ENCODE measurements around the gene HSD11B1L.

Gene HSD11B1L

GRCh38 chr19:5648464-5648863, 32.4 kb upstream of the HSD11B1L start:
- Histone ChIP-seq H4K8ac (ENCODE audit: low read length) (no peak overlapping the region), H3K27me3 (ENCODE audit: control insufficient read depth in 1 of 2, insufficient read depth in 1 of 2, low read length in 2 of 2) (no peaks in the 10 kb centered on the region), H3K79me1 (replicated peaks; ENCODE audit: low read length, poor library complexity, severe bottlenecking) (peaks cover 44% of the 10 kb centered on the region), H2BK120ac (ENCODE audit: low read depth, low read length) (no peak overlapping the region), H3K27ac (ENCODE audit: low read length, poor library complexity, severe bottlenecking) (no peak overlapping the region), H3K23ac (ENCODE audit: low read length in 2 of 2) (no peak overlapping the region), H4K91ac (ENCODE audit: low read length) (no peak overlapping the region), H3K9ac (ENCODE audit: low read length) (no peak overlapping the region), H2BK15ac (ENCODE audit: low read depth, poor library complexity, severe bottlenecking) (no peak overlapping the region), H3K14ac (ENCODE audit: low read length in 2 of 2) (no peak overlapping the region), H3K4ac (ENCODE audit: low read depth in 1 of 2, low read length in 2 of 2) (no peak overlapping the region), H2AFZ (ENCODE audit: low read depth, low read length) (no peak overlapping the region), H3K36me3 (ENCODE audit: control insufficient read depth in 1 of 2, insufficient read depth in 2 of 2, low read depth in 1 of 2, low read length in 2 of 2) (peaks cover 57 to 90% of the 10 kb centered on the region in 2 experiments), H3K18ac (ENCODE audit: low read depth in 1 of 2, low read length in 2 of 2) (no peak overlapping the region), H2BK5ac (ENCODE audit: low read depth, low read length, poor library complexity, severe bottlenecking) (no peak overlapping the region), H3K4me1 (ENCODE audit: control insufficient read depth, insufficient read depth, low read depth, low read length) (peaks cover 3% of the 10 kb centered on the region), H3K4me2 (ENCODE audit: low read length, poor library complexity, severe bottlenecking) (no peak overlapping the region), H3K4me3 (ENCODE audit: insufficient read depth in 1 of 2, low read depth in 1 of 2, low read length in 2 of 2) (no peak overlapping the region), H2AK5ac (ENCODE audit: low read length, severe bottlenecking) (no peak overlapping the region), H2BK12ac (ENCODE audit: low read length in 2 of 2) (no peak overlapping the region), H3K9me3 (ENCODE audit: control insufficient read depth, low read length) (no peaks in the 10 kb centered on the region)
- 93% methylated on average over 3 of the region's 11 CpGs for WGBS
- no peak for DNase-seq

GRCh38 chr19:5651361-5651760, 29.5 kb upstream of the HSD11B1L start:
- Histone ChIP-seq H3K4me3 (ENCODE audit: insufficient read depth in 1 of 2, low read depth in 1 of 2, low read length in 2 of 2) (no peak overlapping the region), H4K8ac (ENCODE audit: low read length) (no peak overlapping the region), H3K9me3 (ENCODE audit: control insufficient read depth, low read length) (no peaks in the 10 kb centered on the region), H3K36me3 (ENCODE audit: control insufficient read depth in 1 of 2, insufficient read depth in 2 of 2, low read depth in 1 of 2, low read length in 2 of 2) (peaks cover 72 to 89% of the 10 kb centered on the region in 2 experiments), H2AK5ac (ENCODE audit: low read length, severe bottlenecking) (no peak overlapping the region), H3K23ac (ENCODE audit: low read length in 2 of 2) (no peak overlapping the region), H3K14ac (ENCODE audit: low read length in 2 of 2) (no peak overlapping the region), H4K91ac (ENCODE audit: low read length) (no peak overlapping the region), H2BK120ac (ENCODE audit: low read depth, low read length) (no peak overlapping the region), H2BK5ac (ENCODE audit: low read depth, low read length, poor library complexity, severe bottlenecking) (no peak overlapping the region), H3K9ac (ENCODE audit: low read length) (no peak overlapping the region), H3K4me2 (ENCODE audit: low read length, poor library complexity, severe bottlenecking) (no peak overlapping the region), H2AFZ (ENCODE audit: low read depth, low read length) (no peak overlapping the region), H3K4me1 (ENCODE audit: control insufficient read depth, insufficient read depth, low read depth, low read length) (peaks cover 1% of the 10 kb centered on the region), H2BK12ac (ENCODE audit: low read length in 2 of 2) (no peak overlapping the region), H3K79me1 (replicated peaks; ENCODE audit: low read length, poor library complexity, severe bottlenecking) (peaks cover 48% of the 10 kb centered on the region), H3K27ac (ENCODE audit: low read length, poor library complexity, severe bottlenecking) (no peak overlapping the region), H3K27me3 (ENCODE audit: control insufficient read depth in 1 of 2, insufficient read depth in 1 of 2, low read length in 2 of 2) (no peaks in the 10 kb centered on the region), H2BK15ac (ENCODE audit: low read depth, poor library complexity, severe bottlenecking) (no peak overlapping the region), H3K18ac (ENCODE audit: low read depth in 1 of 2, low read length in 2 of 2) (no peak overlapping the region), H3K4ac (ENCODE audit: low read depth in 1 of 2, low read length in 2 of 2) (no peak overlapping the region)
- DNase-seq, result no peak
- 97% methylated on average over 5 of the region's 5 CpGs for WGBS

- Histone ChIP-seq H3K14ac (ENCODE audit: low read length in 2 of 2) (no peak overlapping the region), H3K18ac (ENCODE audit: low read depth in 1 of 2, low read length in 2 of 2) (no peak overlapping the region), H2BK5ac (ENCODE audit: low read depth, low read length, poor library complexity, severe bottlenecking) (no peak overlapping the region), H2BK15ac (ENCODE audit: low read depth, poor library complexity, severe bottlenecking) (no peak overlapping the region), H3K4me3 (ENCODE audit: insufficient read depth in 1 of 2, low read depth in 1 of 2, low read length in 2 of 2) (no peak overlapping the region), H3K4me1 (ENCODE audit: control insufficient read depth, insufficient read depth, low read depth, low read length) (no peaks in the 10 kb centered on the region), H2AFZ (ENCODE audit: low read depth, low read length) (no peak overlapping the region), H3K4ac (ENCODE audit: low read depth in 1 of 2, low read length in 2 of 2) (no peak overlapping the region), H2BK120ac (ENCODE audit: low read depth, low read length) (no peak overlapping the region), H3K9ac (ENCODE audit: low read length) (no peak overlapping the region), H3K23ac (ENCODE audit: low read length in 2 of 2) (no peak overlapping the region), H3K9me3 (ENCODE audit: control insufficient read depth, low read length) (no peaks in the 10 kb centered on the region), H3K27me3 (ENCODE audit: control insufficient read depth in 1 of 2, insufficient read depth in 1 of 2, low read length in 2 of 2) (no peaks in the 10 kb centered on the region), H3K79me1 (replicated peaks; ENCODE audit: low read length, poor library complexity, severe bottlenecking) (peaks cover 45% of the 10 kb centered on the region), H3K36me3 (ENCODE audit: control insufficient read depth in 1 of 2, insufficient read depth in 2 of 2, low read depth in 1 of 2, low read length in 2 of 2) (peaks cover 73 to 85% of the 10 kb centered on the region in 2 experiments), H2AK5ac (ENCODE audit: low read length, severe bottlenecking) (no peak overlapping the region), H3K4me2 (ENCODE audit: low read length, poor library complexity, severe bottlenecking) (no peak overlapping the region), H4K8ac (ENCODE audit: low read length) (no peak overlapping the region), H4K91ac (ENCODE audit: low read length) (no peak overlapping the region), H3K27ac (ENCODE audit: low read length, poor library complexity, severe bottlenecking) (no peak overlapping the region), H2BK12ac (ENCODE audit: low read length in 2 of 2) (no peak overlapping the region)
- WGBS, result 97% methylated on average over 10 of the region's 10 CpGs
- no peak for DNase-seq
These were observed 28.6 kb upstream of the HSD11B1L start for GRCh38 chr19:5652261-5652660.

- WGBS, result 93% methylated on average over 4 of the region's 5 CpGs
- no peak overlapping the region for H3K23ac ChIP-seq (ENCODE audit: low read length in 2 of 2)
- peaks cover 86 to 90% of the 10 kb centered on the region in 2 experiments for H3K36me3 ChIP-seq (ENCODE audit: control insufficient read depth in 1 of 2, insufficient read depth in 2 of 2, low read depth in 1 of 2, low read length in 2 of 2)
- no peak overlapping the region for H2BK15ac ChIP-seq (ENCODE audit: low read depth, poor library complexity, severe bottlenecking)
- peak overlapping the region; percentile 81 for H4K8ac ChIP-seq (ENCODE audit: low read length)
- H3K9ac ChIP-seq (ENCODE audit: low read length), result no peak overlapping the region
- peaks cover 45% of the 10 kb centered on the region for H3K79me1 ChIP-seq (replicated peaks; ENCODE audit: low read length, poor library complexity, severe bottlenecking)
- H2AK5ac ChIP-seq (ENCODE audit: low read length, severe bottlenecking), result no peak overlapping the region
- H3K4me3 ChIP-seq (ENCODE audit: insufficient read depth in 1 of 2, low read depth in 1 of 2, low read length in 2 of 2), result no peak overlapping the region
- no peak overlapping the region for H2BK5ac ChIP-seq (ENCODE audit: low read depth, low read length, poor library complexity, severe bottlenecking)
- no peaks in the 10 kb centered on the region for H3K27me3 ChIP-seq (ENCODE audit: control insufficient read depth in 1 of 2, insufficient read depth in 1 of 2, low read length in 2 of 2)
- no peaks in the 10 kb centered on the region for H3K4me1 ChIP-seq (ENCODE audit: control insufficient read depth, insufficient read depth, low read depth, low read length)
- no peak overlapping the region for H3K4me2 ChIP-seq (ENCODE audit: low read length, poor library complexity, severe bottlenecking)
- H3K9me3 ChIP-seq (ENCODE audit: control insufficient read depth, low read length), result no peaks in the 10 kb centered on the region
- H3K14ac ChIP-seq (ENCODE audit: low read length in 2 of 2), result no peak overlapping the region
- H3K27ac ChIP-seq (ENCODE audit: low read length, poor library complexity, severe bottlenecking), result no peak overlapping the region
- no peak overlapping the region for H2BK120ac ChIP-seq (ENCODE audit: low read depth, low read length)
- no peak overlapping the region for H2AFZ ChIP-seq (ENCODE audit: low read depth, low read length)
- no peak overlapping the region for H3K18ac ChIP-seq (ENCODE audit: low read depth in 1 of 2, low read length in 2 of 2)
- no peak overlapping the region for H2BK12ac ChIP-seq (ENCODE audit: low read length in 2 of 2)
- no peak overlapping the region for H3K4ac ChIP-seq (ENCODE audit: low read depth in 1 of 2, low read length in 2 of 2)
- H4K91ac ChIP-seq (ENCODE audit: low read length), result peak overlapping the region; percentile 59
- no peak for DNase-seq
These were observed 25.9 kb upstream of the HSD11B1L start for GRCh38 chr19:5654931-5655330.
